ENCODE results near the gene RCHY1. TPM values are rescaled to one million over a fixed set of nuclear protein-coding genes. Genes with fewer than 3 reads are reported as not detected.
A peak's percentile ranks its signal among the peaks of the same experiment; 100 is the strongest.

Gene RCHY1
- total and polyA plus RNA-seq, 8 donors, result 5.8 to 36.0 (median 15.6) TPM

GRCh38 chr4:75555294-75556164, 41.3 kb upstream of the RCHY1 start, which contains the start of gene ODAPH:
TSS of gene ODAPH (plus strand) at chr4:75556066. CDS start at chr4:75556083, 17 bp downstream.
- no peaks in the 10 kb centered on the region for H3K36me3 ChIP-seq
- intact Hi-C loops (cut with DNase I; ENCODE audit: low total_unique reads), result no loop called here
- TF ChIP-seq POLR2A (IDR thresholded peaks at IDR 0.05), result no peak
- TF ChIP-seq CTCF (IDR thresholded peaks at IDR 0.05), result no peak
- no peak for TF ChIP-seq POLR2AphosphoS5 (IDR thresholded peaks at IDR 0.05)
- no peak for TF ChIP-seq EP300 (IDR thresholded peaks at IDR 0.05)
- no peak within 1 kb of the TSS for H3K27ac ChIP-seq
- WGBS, 5 donors, result 45 to 61% (median 50%) methylated on average over 9 of the region's 9 CpGs
- DNase-seq, result peak in 1 of 2 donors; percentile 8
- H3K4me3 ChIP-seq, result no peak within 1 kb of the TSS
- peaks cover 0 to 6% (median 0%) of the 10 kb centered on the region in 3 donors for H3K27me3 ChIP-seq
- no peaks in the 10 kb centered on the region for H3K4me1 ChIP-seq
- H3K9me3 ChIP-seq, result no peaks in the 10 kb centered on the region

- no peak for DNase-seq
- no peaks in the 10 kb centered on the region for H3K36me3 ChIP-seq
- TF ChIP-seq POLR2AphosphoS5 (IDR thresholded peaks at IDR 0.05) (no peak), CTCF (IDR thresholded peaks at IDR 0.05) (no peak), POLR2A (IDR thresholded peaks at IDR 0.05) (no peak), EP300 (IDR thresholded peaks at IDR 0.05) (no peak)
- peaks cover 0 to 2% (median 0%) of the 10 kb centered on the region in 3 donors for H3K27me3 ChIP-seq
- H3K9me3 ChIP-seq, result no peaks in the 10 kb centered on the region
- H3K4me3 ChIP-seq, result no peak overlapping the region
- no peak overlapping the region for H3K27ac ChIP-seq
- no peaks in the 10 kb centered on the region for H3K4me1 ChIP-seq
- intact Hi-C loops (cut with DNase I; ENCODE audit: low total_unique reads), result no loop called here
Observed at GRCh38 chr4:75552452-75552851, 38.2 kb upstream of the RCHY1 start.

- no peak overlapping the region for H3K27ac ChIP-seq
- TF ChIP-seq POLR2A (IDR thresholded peaks at IDR 0.05) (no peak), POLR2AphosphoS5 (IDR thresholded peaks at IDR 0.05) (no peak), EP300 (IDR thresholded peaks at IDR 0.05) (no peak), CTCF (IDR thresholded peaks at IDR 0.05) (no peak)
- no peaks in the 10 kb centered on the region for H3K9me3 ChIP-seq
- no peaks in the 10 kb centered on the region for H3K27me3 ChIP-seq
- H3K36me3 ChIP-seq, result peaks cover 0 to 18% (median 16%) of the 10 kb centered on the region in 4 donors
- 85 to 92% (median 89%) methylated on average over 2 of the region's 2 CpGs for WGBS, 5 donors
- H3K4me3 ChIP-seq, result no peak overlapping the region
- intact Hi-C loops (cut with DNase I; ENCODE audit: low total_unique reads), result no loop called here
- no peak for DNase-seq
- H3K4me1 ChIP-seq, result no peaks in the 10 kb centered on the region
Observed at GRCh38 chr4:75549019-75549418, 34.8 kb upstream of the RCHY1 start.

GRCh38 chr4:75547647-75548387, 33.6 kb upstream of the RCHY1 start:
- H3K4me3 ChIP-seq, result no peak overlapping the region
- peaks cover 0 to 28% (median 20%) of the 10 kb centered on the region in 4 donors for H3K36me3 ChIP-seq
- H3K9me3 ChIP-seq, result no peaks in the 10 kb centered on the region
- intact Hi-C loops (cut with DNase I; ENCODE audit: low total_unique reads), result no loop called here
- H3K27me3 ChIP-seq, result no peaks in the 10 kb centered on the region
- DNase-seq, result peak; percentile 31 to 43
- no peaks in the 10 kb centered on the region for H3K4me1 ChIP-seq
- H3K27ac ChIP-seq, result no peak overlapping the region
- TF ChIP-seq POLR2A (IDR thresholded peaks at IDR 0.05) (no peak), EP300 (IDR thresholded peaks at IDR 0.05) (no peak), CTCF (IDR thresholded peaks at IDR 0.05) (no peak), POLR2AphosphoS5 (IDR thresholded peaks at IDR 0.05) (no peak)
- WGBS, 5 donors, result 64 to 73% (median 69%) methylated on average over 15 of the region's 15 CpGs
